GM21717 (cell line): ENCODE results near the gene HARBI1.

Experiments used
- ATAC-seq: cut with Tn5 transposase; IDR thresholded peaks from one replicate; pipeline ENCODE4 v1.9.1; 2021; ENCODE audit warnings: mild to moderate bottlenecking, moderate library complexity; ENCODE audit not compliant: unreplicated experiment

The HARBI1 gene

GRCh38 chr11:46617134-46617971, at the start of gene HARBI1, which contains the start of gene ATG13:
Gene HARBI1, minus strand, starts transcription at chr11:46617227. Its CDS starts 990 bp downstream, at chr11:46616237.
Gene ATG13, plus strand, starts transcription at chr11:46617553. Its CDS starts 26,739 bp downstream, at chr11:46644292.
- ATAC-seq: peak; percentile 90

DNA sequence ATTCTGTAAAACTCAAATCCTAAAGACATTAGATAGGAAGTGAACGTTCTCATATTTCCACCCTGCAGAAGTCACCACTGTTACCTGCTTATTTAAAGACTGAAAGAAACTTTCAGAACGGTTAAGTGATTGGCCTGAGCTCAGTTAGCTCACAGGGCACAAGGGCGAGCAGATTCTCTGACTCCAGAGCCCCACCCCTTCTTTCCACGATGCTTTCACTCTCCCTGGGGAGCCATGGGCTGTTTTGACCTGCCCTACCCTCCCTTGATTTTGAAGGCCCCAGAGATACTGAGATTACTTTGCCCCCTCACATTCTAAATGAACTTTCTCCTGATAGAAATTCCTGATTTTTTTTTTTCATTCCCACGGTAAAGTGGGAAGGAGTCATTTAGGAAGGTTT, 49.5 kb upstream of the HARBI1 start:
- ATAC-seq: no peak

- ATAC-seq: no peak
These were observed 48.3 kb upstream of the HARBI1 start for GRCh38 chr11:46665356-46665755.

DNA sequence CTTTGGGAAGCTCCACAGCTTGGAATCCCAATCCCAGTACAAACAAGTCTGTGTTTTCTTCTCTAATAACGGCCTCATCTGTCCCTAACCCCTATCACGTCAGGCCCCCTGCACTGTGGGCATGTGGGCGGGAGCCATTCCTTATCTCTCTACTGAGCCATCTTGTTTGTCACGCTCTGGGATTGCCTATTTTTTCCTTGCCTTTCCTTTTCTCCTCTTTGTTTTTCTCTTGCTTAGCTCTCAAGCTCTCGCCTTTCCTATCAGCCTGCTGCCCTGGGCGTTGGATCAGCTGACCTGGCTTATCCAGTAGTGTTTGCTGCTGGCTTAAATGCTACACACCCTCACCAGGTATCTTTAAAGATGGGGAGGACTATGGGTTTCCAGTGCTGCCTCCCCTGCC, 47.6 kb upstream of the HARBI1 start:
- ATAC-seq: no peak

GRCh38 chr11:46663277-46663940, 46.4 kb upstream of the HARBI1 start:
- no peak for ATAC-seq

DNA sequence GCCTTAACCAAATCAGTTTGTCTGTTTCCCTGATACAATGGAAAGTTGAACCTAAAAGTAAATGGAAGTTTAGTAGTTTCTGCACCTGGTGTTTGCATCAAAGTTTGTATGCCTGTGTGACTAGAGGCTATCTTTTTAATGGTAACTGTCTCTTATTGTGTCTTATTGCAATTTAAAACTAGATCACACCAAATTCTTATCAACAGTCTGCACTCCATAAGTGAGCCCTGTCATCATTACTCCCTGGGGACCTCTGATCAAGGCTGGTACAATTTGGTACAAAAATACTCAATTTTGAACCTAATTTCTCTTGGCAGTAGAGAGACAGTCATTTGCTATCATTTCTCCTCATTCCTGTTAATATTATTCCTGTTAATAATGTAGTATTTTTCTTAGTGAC, 45.3 kb upstream of the HARBI1 start:
- ATAC-seq: no peak

GRCh38 chr11:46661836-46662235, 44.8 kb upstream of the HARBI1 start:
- no peak for ATAC-seq

DNA sequence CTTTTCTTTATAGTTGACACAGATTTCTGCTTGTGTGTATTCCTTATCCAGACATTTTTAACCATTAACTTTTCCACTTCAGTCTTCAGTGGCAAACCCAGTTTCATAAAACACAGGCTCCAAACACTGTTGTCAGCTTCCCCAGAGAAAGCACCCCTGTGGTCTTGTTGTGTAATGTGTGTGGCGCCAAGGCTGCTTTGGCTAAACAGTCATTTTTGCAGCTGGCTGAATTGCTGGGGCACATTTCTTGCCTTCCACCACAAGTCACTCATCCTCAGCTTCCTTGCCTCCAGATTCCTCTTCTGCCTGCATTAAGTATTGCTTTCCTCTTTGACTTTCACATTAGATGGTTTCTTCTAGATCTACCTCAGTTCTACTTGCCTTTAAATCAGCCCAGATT, 42.9 kb upstream of the HARBI1 start:
- ATAC-seq: no peak

DNA sequence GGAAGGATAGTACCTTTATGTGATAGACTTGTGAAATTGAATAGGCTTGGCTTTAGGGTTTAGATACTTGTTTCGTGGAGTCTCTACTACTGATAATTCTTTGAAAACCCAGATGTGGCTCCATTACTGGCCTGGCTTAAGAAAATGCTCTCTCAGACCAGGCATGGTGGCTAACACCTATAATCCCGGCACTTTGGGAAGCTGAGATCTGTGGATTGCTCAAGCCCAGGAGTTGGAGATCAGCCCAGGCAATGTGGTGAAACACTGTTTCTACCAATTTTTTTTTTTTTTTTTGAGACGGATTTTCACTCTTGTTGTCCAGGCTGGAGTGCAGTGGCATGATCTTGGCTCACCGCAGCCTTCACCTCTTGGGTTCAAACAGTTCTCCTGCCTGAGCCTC, 41.2 kb upstream of the HARBI1 start:
- ATAC-seq: no peak

DNA sequence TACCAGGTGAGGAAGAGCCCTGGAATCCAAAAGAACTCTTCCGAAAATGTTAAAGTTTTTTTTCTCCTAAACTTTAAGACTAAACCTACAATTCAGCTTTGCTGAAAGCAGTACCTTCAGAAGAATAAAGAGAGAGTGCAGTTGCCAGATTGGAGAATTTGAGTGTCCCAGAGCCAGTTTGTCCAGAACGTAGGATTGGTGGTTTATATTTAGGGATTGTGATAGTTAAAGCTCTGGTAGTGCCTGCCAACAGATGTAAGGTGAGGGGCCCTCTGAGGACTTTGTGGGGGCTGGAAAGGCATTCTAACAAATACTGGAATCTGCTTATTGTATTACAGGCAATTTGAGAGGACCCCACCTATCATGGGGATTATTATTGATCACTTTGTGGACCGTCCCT, 40.2 kb upstream of the HARBI1 start:
- no peak for ATAC-seq

GRCh38 chr11:46655631-46656030, 38.6 kb upstream of the HARBI1 start:
- no peak for ATAC-seq

DNA sequence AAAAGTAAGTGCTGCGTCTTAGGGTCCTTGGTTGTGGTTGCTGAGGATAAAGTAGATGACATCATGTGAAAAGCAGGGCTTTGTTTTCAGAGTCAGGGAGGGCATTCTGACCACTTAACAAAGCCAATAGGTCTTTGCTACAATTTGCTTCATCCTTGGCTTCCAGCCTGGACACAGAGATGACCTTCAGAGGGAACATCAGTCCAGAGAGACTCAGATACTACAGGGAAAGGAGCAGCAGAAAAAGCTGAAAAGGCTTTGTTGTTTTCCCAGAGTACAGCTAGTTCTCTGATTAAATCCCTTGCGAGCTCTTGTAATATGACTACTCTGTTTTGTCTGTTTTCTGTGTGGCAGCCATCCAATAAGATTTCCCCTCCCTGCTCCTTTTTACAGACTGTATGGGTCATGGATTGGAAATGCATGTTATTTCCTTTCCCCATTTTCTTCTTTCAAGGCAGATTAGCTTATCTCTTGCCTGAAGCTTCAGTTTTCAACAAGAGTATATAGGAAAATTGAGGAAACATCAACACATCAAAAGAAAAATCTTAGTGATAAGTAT, 32.2 kb upstream of the HARBI1 start:
- ATAC-seq: no peak

DNA sequence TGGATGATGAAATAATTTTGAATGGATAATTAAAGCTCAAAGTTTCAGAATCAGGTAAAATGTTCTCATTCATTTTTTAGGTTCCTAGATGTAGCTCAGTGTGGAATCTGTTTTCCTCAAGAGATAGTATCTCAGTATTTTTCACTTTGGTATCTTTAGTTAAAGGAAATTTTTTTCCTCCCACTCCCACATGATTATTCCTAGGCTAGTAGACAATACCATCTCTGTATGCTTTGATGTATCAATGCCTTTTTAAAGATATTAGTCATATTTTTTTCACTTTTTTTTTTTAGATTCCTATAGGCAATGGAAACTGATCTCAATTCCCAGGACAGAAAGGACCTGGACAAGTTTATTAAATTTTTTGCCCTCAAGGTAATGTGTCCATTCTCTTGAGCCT, 27.0 kb upstream of the HARBI1 start:
- ATAC-seq: no peak

DNA sequence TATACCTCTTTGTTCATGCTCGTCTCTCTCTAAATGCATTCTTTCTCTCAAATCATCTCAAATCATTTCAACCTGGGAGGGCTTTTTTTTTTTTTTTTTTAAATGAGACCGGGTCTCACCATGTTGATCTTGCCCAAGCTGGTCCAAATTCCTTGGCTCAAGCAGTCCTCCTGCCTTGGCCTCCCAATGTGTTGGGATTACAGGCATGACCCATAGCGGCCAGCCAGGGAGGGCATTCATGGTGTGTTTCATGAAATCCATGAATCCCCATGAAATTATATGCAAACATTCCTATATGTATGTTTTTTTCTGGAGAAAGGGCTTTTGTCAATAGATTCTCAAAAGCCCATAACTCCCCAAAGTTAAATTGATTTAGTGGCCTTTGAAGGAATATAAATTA, 26.5 kb upstream of the HARBI1 start:
- no peak for ATAC-seq

GRCh38 chr11:46642627-46643335, 25.8 kb upstream of the HARBI1 start:
- ATAC-seq: no peak

DNA sequence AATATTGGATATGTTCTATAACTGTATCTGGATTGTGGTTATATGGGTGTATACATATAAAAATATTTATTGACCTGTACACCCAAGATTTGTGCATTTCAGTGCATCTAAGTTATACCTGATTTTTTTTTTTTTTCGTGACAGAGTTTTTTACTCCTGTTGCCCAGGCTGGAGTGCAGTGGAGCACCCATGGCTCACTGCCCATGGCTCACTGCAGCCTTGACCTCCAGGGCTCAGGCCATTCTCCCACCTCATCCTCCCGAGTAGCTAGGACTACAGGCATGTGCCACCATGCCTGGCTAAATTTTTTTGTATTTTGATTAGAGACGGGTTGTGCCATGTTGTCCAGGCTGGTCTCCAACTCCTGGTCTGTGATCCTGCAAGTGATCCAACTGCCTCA, 24.6 kb upstream of the HARBI1 start:
- ATAC-seq: no peak

- no peak for ATAC-seq
These were observed 23.2 kb upstream of the HARBI1 start for GRCh38 chr11:46640036-46640788.

DNA sequence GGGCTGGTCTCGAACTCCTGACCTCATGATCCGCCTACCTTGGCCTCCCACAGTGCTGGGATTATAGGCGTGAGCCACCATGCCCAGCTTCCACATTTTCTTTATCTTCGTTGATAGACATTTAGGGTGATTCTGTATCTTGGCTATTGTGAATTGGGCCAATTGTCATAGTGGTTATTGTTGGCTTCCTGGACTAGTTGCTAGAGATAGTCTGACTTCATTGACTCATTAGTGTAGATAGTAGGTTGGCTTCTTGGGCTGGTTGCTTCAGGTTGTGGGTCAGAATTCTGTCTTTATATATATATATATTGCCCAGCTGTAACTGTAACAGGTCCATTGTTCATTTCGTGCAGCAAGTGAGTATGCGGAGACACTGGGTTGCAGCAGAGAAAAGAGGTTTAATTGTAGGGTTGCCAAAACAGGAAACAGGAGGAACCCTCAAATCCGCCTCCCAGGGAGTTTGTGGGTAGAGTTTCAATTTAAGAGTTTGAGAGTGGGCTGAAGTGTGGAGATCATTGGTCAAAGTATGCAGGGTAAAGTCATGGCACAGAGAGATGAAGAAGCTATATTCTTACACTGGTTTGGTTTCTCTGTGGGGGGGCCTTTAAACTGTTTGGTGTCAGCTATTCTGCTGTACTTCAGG, 22.3 kb upstream of the HARBI1 start:
- ATAC-seq: no peak

- ATAC-seq: no peak
These were observed 20.5 kb upstream of the HARBI1 start for GRCh38 chr11:46637546-46637945.

GRCh38 chr11:46635557-46636139, 18.6 kb upstream of the HARBI1 start:
- no peak for ATAC-seq
